Measurements from ENCODE around the gene CCDC47.
A peak's percentile ranks its signal among the peaks of the same experiment; 100 is the strongest.
"Not testable (repeated sequence)": the region's sequence is repeated elsewhere in the genome, so short reads cannot be mapped to it uniquely, and the experiment has no call there.

Gene CCDC47

GRCh38 chr17:63780928-63781327, 7.5 kb upstream of the CCDC47 start:
- no peak for DNase-seq

GRCh38 chr17:63780507-63780906, 7.1 kb upstream of the CCDC47 start:
- no peak for DNase-seq

GRCh38 chr17:63775420-63775819, 2.0 kb upstream of the CCDC47 start:
- no peak for DNase-seq

- no peak for DNase-seq
Measured at GRCh38 chr17:63774969-63775265, 1.5 kb upstream of the CCDC47 start.

- DNase-seq = peak; percentile 24
Measured at GRCh38 chr17:63774141-63774968, 958 bp upstream of the CCDC47 start, which contains the start of gene DDX42. Gene DDX42, plus strand, starts transcription at chr17:63774170. Its CDS starts 12,880 bp downstream, at chr17:63787050.

- no peak for DNase-seq
Measured at GRCh38 chr17:63772801-63773271, 561 bp downstream of the CCDC47 start.

- DNase-seq = no peak
Measured at GRCh38 chr17:63768433-63768832, 5.0 kb downstream of the CCDC47 start.

- DNase-seq = no peak
Measured at GRCh38 chr17:63766754-63767153, 6.6 kb downstream of the CCDC47 start.

GRCh38 chr17:63764716-63765115, 8.7 kb downstream of the CCDC47 start:
- DNase-seq = no peak

GRCh38 chr17:63762161-63763078, 11.0 kb downstream of the CCDC47 start:
- no peak for DNase-seq

- no peak for DNase-seq
Measured at GRCh38 chr17:63760771-63761539, 12.4 kb downstream of the CCDC47 start.

GRCh38 chr17:63758428-63758827, 15.0 kb downstream of the CCDC47 start:
- no peak for DNase-seq

- DNase-seq = no peak
Measured at GRCh38 chr17:63754046-63754445, 19.4 kb downstream of the CCDC47 start.

GRCh38 chr17:63753215-63753614, 20.2 kb downstream of the CCDC47 start:
- DNase-seq = no peak

- DNase-seq = no peak
Measured at GRCh38 chr17:63752707-63753106, 20.7 kb downstream of the CCDC47 start.

GRCh38 chr17:63751806-63752205, 21.6 kb downstream of the CCDC47 start:
- DNase-seq = no peak

- peak; percentile 96 for DNase-seq
Measured at GRCh38 chr17:63741408-63742173, 31.8 kb downstream of the CCDC47 start, which contains the start of gene STRADA. Gene STRADA, minus strand, starts transcription at chr17:63741799. Its CDS starts 13,430 bp downstream, at chr17:63728369.

GRCh38 chr17:63741143-63741407, 32.3 kb downstream of the CCDC47 start:
- no peak for DNase-seq

GRCh38 chr17:63740464-63741142, 32.8 kb downstream of the CCDC47 start:
- DNase-seq = no peak

GRCh38 chr17:63735691-63736090, 37.7 kb downstream of the CCDC47 start:
- DNase-seq = no peak

- DNase-seq = no peak
Measured at GRCh38 chr17:63722403-63722802, 51.0 kb downstream of the CCDC47 start.

GRCh38 chr17:63720194-63720593, 53.2 kb downstream of the CCDC47 start:
- not testable (repeated sequence) for DNase-seq
